Hepatocyte (in vitro differentiated cells): ENCODE results near the gene LDLRAD4.

Experiments
- CTCF ChIP-seq: fragments of 200-600 bp; sonication (generic); IDR thresholded peaks from 2 replicates; pipeline ENCODE4 v1.5.1; 2016; ENCODE audit warnings: antibody characterized with exemption, mild to moderate bottlenecking; ENCODE audit not compliant: poor library complexity
- EZH2 ChIP-seq: fragments of 200-600 bp; sonication (generic); IDR thresholded peaks from 2 replicates; pipeline ENCODE4 v1.6.1; 2016; ENCODE audit warnings: antibody characterized with exemption, mild to moderate bottlenecking, borderline replicate concordance
- EZH2phosphoT487 ChIP-seq: fragments of 200-600 bp; sonication (generic); IDR thresholded peaks from one replicate; pipeline ENCODE4 v1.6.1; 2018; ENCODE audit warnings: antibody characterized with exemption, mild to moderate bottlenecking, low read depth, moderate library complexity; ENCODE audit not compliant: unreplicated experiment, severe bottlenecking

DNA sequence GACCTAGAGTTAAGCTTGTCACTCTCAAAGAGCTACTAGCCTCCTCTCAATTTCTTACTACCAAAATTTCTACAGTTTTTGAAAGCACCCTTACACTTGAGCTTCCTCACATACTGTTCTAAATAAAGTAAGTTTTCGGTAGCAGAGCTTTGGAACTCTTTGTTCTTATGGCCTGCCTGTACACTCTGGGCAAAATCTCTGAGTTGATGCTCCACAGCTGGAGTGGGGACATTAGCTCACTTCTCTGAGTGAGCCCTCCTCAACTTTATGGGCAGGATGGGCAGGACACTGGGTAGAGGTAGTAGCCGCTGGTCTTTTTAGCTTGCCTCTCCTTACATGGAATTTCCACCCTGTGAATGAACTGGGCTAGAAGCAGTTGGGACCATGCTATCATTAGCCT is 380.0 kb downstream of the LDLRAD4 start:
- TF ChIP-seq CTCF = no peak
- no peak for TF ChIP-seq EZH2phosphoT487
- no peak for TF ChIP-seq EZH2
